ENCODE results near the gene ASAP2.
A peak's percentile ranks its signal among the peaks of the same experiment; 100 is the strongest.

The ASAP2 gene

GRCh38 chr2:9164112-9164608 lies 42.5 kb upstream of the ASAP2 start:
- H3K27ac ChIP-seq (ENCODE audit: low read depth, low read length) = no peak overlapping the region
- no peak overlapping the region for H3K9ac ChIP-seq (ENCODE audit: low read length)
- no peak for DNase-seq
- H2BK15ac ChIP-seq (replicated peaks; ENCODE audit: low read depth) = no peak overlapping the region
- H4K8ac ChIP-seq (ENCODE audit: low read depth, low read length) = no peak overlapping the region
- no peaks in the 10 kb centered on the region for H3K79me1 ChIP-seq (ENCODE audit: low read length)
- no peak overlapping the region for H3K4me3 ChIP-seq (ENCODE audit: low read length)
- no peak overlapping the region for H3K23ac ChIP-seq (ENCODE audit: low read length)
- H3K79me2 ChIP-seq (ENCODE audit: control insufficient read depth, insufficient read depth, low read length) = no peaks in the 10 kb centered on the region
- no peaks in the 10 kb centered on the region for H3K27me3 ChIP-seq (ENCODE audit: insufficient read depth, low read length, poor library complexity)
- H3K4ac ChIP-seq (ENCODE audit: low read depth, low read length) = no peak overlapping the region
- H3K4me2 ChIP-seq (ENCODE audit: low read length) = no peak overlapping the region
- H2AK5ac ChIP-seq (ENCODE audit: low read length) = no peak overlapping the region
- H3K4me1 ChIP-seq (ENCODE audit: control insufficient read depth, low read depth, low read length) = no peaks in the 10 kb centered on the region
- WGBS (ENCODE audit: extremely low coverage, insufficient coverage, low lambda C conversion rate) = no CpG with 5 or more reads among the region's 4 CpGs
- H3K56ac ChIP-seq (ENCODE audit: low read length) = no peak overlapping the region
- H3K36me3 ChIP-seq (ENCODE audit: control insufficient read depth, insufficient read depth, low read length) = no peaks in the 10 kb centered on the region
- H4K5ac ChIP-seq (ENCODE audit: low read length) = no peak overlapping the region
- no peak overlapping the region for H2BK5ac ChIP-seq (ENCODE audit: low read length)
- no peak overlapping the region for H3K18ac ChIP-seq (ENCODE audit: low read length)
- no peak overlapping the region for H2BK120ac ChIP-seq (ENCODE audit: low read depth, low read length)

GRCh38 chr2:9165625-9166024 lies 41.0 kb upstream of the ASAP2 start:
- H4K5ac ChIP-seq (ENCODE audit: low read length) = no peak overlapping the region
- H3K27ac ChIP-seq (ENCODE audit: low read depth, low read length) = no peak overlapping the region
- no peaks in the 10 kb centered on the region for H3K4me1 ChIP-seq (ENCODE audit: control insufficient read depth, low read depth, low read length)
- H3K36me3 ChIP-seq (ENCODE audit: control insufficient read depth, insufficient read depth, low read length) = no peaks in the 10 kb centered on the region
- no peak overlapping the region for H4K8ac ChIP-seq (ENCODE audit: low read depth, low read length)
- no CpG with 5 or more reads among the region's 5 CpGs for WGBS (ENCODE audit: extremely low coverage, insufficient coverage, low lambda C conversion rate)
- no peaks in the 10 kb centered on the region for H3K79me1 ChIP-seq (ENCODE audit: low read length)
- H3K4me3 ChIP-seq (ENCODE audit: low read length) = no peak overlapping the region
- H2AK5ac ChIP-seq (ENCODE audit: low read length) = no peak overlapping the region
- no peaks in the 10 kb centered on the region for H3K79me2 ChIP-seq (ENCODE audit: control insufficient read depth, insufficient read depth, low read length)
- no peak overlapping the region for H3K9ac ChIP-seq (ENCODE audit: low read length)
- no peaks in the 10 kb centered on the region for H3K27me3 ChIP-seq (ENCODE audit: insufficient read depth, low read length, poor library complexity)
- H2BK5ac ChIP-seq (ENCODE audit: low read length) = no peak overlapping the region
- DNase-seq = no peak
- no peak overlapping the region for H3K4ac ChIP-seq (ENCODE audit: low read depth, low read length)
- H3K56ac ChIP-seq (ENCODE audit: low read length) = no peak overlapping the region
- no peak overlapping the region for H3K23ac ChIP-seq (ENCODE audit: low read length)
- H2BK15ac ChIP-seq (replicated peaks; ENCODE audit: low read depth) = no peak overlapping the region
- H3K4me2 ChIP-seq (ENCODE audit: low read length) = no peak overlapping the region
- H3K18ac ChIP-seq (ENCODE audit: low read length) = no peak overlapping the region
- no peak overlapping the region for H2BK120ac ChIP-seq (ENCODE audit: low read depth, low read length)

GRCh38 chr2:9166579-9167377 lies 39.8 kb upstream of the ASAP2 start:
- Histone ChIP-seq H3K79me2 (ENCODE audit: control insufficient read depth, insufficient read depth, low read length) (no peaks in the 10 kb centered on the region), H4K5ac (ENCODE audit: low read length) (no peak overlapping the region), H3K4ac (ENCODE audit: low read depth, low read length) (no peak overlapping the region), H3K79me1 (ENCODE audit: low read length) (no peaks in the 10 kb centered on the region), H3K4me2 (ENCODE audit: low read length) (no peak overlapping the region), H3K27me3 (ENCODE audit: insufficient read depth, low read length, poor library complexity) (no peaks in the 10 kb centered on the region), H2BK15ac (replicated peaks; ENCODE audit: low read depth) (no peak overlapping the region), H3K4me1 (ENCODE audit: control insufficient read depth, low read depth, low read length) (no peaks in the 10 kb centered on the region), H2AK5ac (ENCODE audit: low read length) (no peak overlapping the region), H3K27ac (ENCODE audit: low read depth, low read length) (no peak overlapping the region), H3K4me3 (ENCODE audit: low read length) (no peak overlapping the region), H3K36me3 (ENCODE audit: control insufficient read depth, insufficient read depth, low read length) (no peaks in the 10 kb centered on the region), H3K9ac (ENCODE audit: low read length) (no peak overlapping the region), H4K8ac (ENCODE audit: low read depth, low read length) (no peak overlapping the region), H3K18ac (ENCODE audit: low read length) (no peak overlapping the region), H3K23ac (ENCODE audit: low read length) (no peak overlapping the region), H3K56ac (ENCODE audit: low read length) (no peak overlapping the region), H2BK5ac (ENCODE audit: low read length) (no peak overlapping the region), H2BK120ac (ENCODE audit: low read depth, low read length) (no peak overlapping the region)
- WGBS (ENCODE audit: extremely low coverage, insufficient coverage, low lambda C conversion rate) = no CpG with 5 or more reads among the region's 11 CpGs
- DNase-seq = no peak

GRCh38 chr2:9167718-9168657 lies 38.6 kb upstream of the ASAP2 start:
- Histone ChIP-seq H3K4me2 (ENCODE audit: low read length) (no peak overlapping the region), H2BK120ac (ENCODE audit: low read depth, low read length) (no peak overlapping the region), H3K36me3 (ENCODE audit: control insufficient read depth, insufficient read depth, low read length) (no peaks in the 10 kb centered on the region), H4K5ac (ENCODE audit: low read length) (no peak overlapping the region), H3K9ac (ENCODE audit: low read length) (no peak overlapping the region), H2AK5ac (ENCODE audit: low read length) (no peak overlapping the region), H3K56ac (ENCODE audit: low read length) (no peak overlapping the region), H3K79me1 (ENCODE audit: low read length) (no peaks in the 10 kb centered on the region), H3K23ac (ENCODE audit: low read length) (peak overlapping the region; percentile 9), H4K8ac (ENCODE audit: low read depth, low read length) (no peak overlapping the region), H3K27me3 (ENCODE audit: insufficient read depth, low read length, poor library complexity) (no peaks in the 10 kb centered on the region), H3K4me3 (ENCODE audit: low read length) (no peak overlapping the region), H3K4me1 (ENCODE audit: control insufficient read depth, low read depth, low read length) (no peaks in the 10 kb centered on the region), H3K4ac (ENCODE audit: low read depth, low read length) (no peak overlapping the region), H2BK15ac (replicated peaks; ENCODE audit: low read depth) (no peak overlapping the region), H3K27ac (ENCODE audit: low read depth, low read length) (no peak overlapping the region), H3K79me2 (ENCODE audit: control insufficient read depth, insufficient read depth, low read length) (no peaks in the 10 kb centered on the region), H3K18ac (ENCODE audit: low read length) (no peak overlapping the region), H2BK5ac (ENCODE audit: low read length) (no peak overlapping the region)
- WGBS (ENCODE audit: extremely low coverage, insufficient coverage, low lambda C conversion rate) = no CpG with 5 or more reads among the region's 13 CpGs
- no peak for DNase-seq

- Histone ChIP-seq H3K4me3 (ENCODE audit: low read length) (no peak overlapping the region), H3K23ac (ENCODE audit: low read length) (no peak overlapping the region), H3K27me3 (ENCODE audit: insufficient read depth, low read length, poor library complexity) (no peaks in the 10 kb centered on the region), H3K79me2 (ENCODE audit: control insufficient read depth, insufficient read depth, low read length) (no peaks in the 10 kb centered on the region), H2BK15ac (replicated peaks; ENCODE audit: low read depth) (no peak overlapping the region), H3K27ac (ENCODE audit: low read depth, low read length) (no peak overlapping the region), H3K4me2 (ENCODE audit: low read length) (no peak overlapping the region), H3K4ac (ENCODE audit: low read depth, low read length) (no peak overlapping the region), H3K79me1 (ENCODE audit: low read length) (no peaks in the 10 kb centered on the region), H4K8ac (ENCODE audit: low read depth, low read length) (no peak overlapping the region), H2BK120ac (ENCODE audit: low read depth, low read length) (no peak overlapping the region), H3K36me3 (ENCODE audit: control insufficient read depth, insufficient read depth, low read length) (no peaks in the 10 kb centered on the region), H2BK5ac (ENCODE audit: low read length) (no peak overlapping the region), H3K9ac (ENCODE audit: low read length) (no peak overlapping the region), H3K4me1 (ENCODE audit: control insufficient read depth, low read depth, low read length) (no peaks in the 10 kb centered on the region), H3K56ac (ENCODE audit: low read length) (no peak overlapping the region), H3K18ac (ENCODE audit: low read length) (no peak overlapping the region), H4K5ac (ENCODE audit: low read length) (no peak overlapping the region), H2AK5ac (ENCODE audit: low read length) (no peak overlapping the region)
- DNase-seq = peak; percentile 71
- WGBS (ENCODE audit: extremely low coverage, insufficient coverage, low lambda C conversion rate) = no CpG with 5 or more reads among the region's 4 CpGs
Observed at GRCh38 chr2:9168821-9169221, 37.8 kb upstream of the ASAP2 start.

Measured in mesendoderm (in vitro differentiated cells).